Fibroblast of lung (primary cell): Measurements from ENCODE around the gene TSPYL4. TPM values are rescaled to one million over a fixed set of nuclear protein-coding genes. Genes with fewer than 3 reads are reported as not detected.
"Not testable (repeated sequence)": the region's sequence is repeated elsewhere in the genome, so short reads cannot be mapped to it uniquely, and the experiment has no call there.

Experiments used
- DNase-seq, 2 donors: peaks; one replicate each; pipeline versions ENCODE4 v3.0.0 to v3.0.0-alpha.2; 2010; ENCODE audit warnings: low read depth in 2 of 2
- H2AFZ ChIP-seq: 2 replicates; pipeline ENCODE4 v1.5.1; 2012; ENCODE audit warnings: low read length, control low read depth, inconsistent platforms
- H3K27ac ChIP-seq: 2 replicates; pipeline ENCODE4 v1.5.1; 2011; ENCODE audit warnings: low read length, control low read depth; ENCODE audit not compliant: insufficient read depth
- H3K27me3 ChIP-seq: 2 replicates; pipeline ENCODE4 v1.5.1; 2011; ENCODE audit warnings: mild to moderate bottlenecking, low read length; ENCODE audit not compliant: control insufficient read depth, insufficient read depth
- H3K36me3 ChIP-seq: 2 replicates; pipeline ENCODE4 v1.5.1; 2011; ENCODE audit warnings: low read length; ENCODE audit not compliant: control insufficient read depth, insufficient read depth
- H3K4me1 ChIP-seq: 2 replicates; pipeline ENCODE4 v1.5.1; 2011; ENCODE audit warnings: low read length; ENCODE audit not compliant: control insufficient read depth, insufficient read depth; ENCODE audit errors: extremely low read depth
- H3K4me2 ChIP-seq: 2 replicates; pipeline ENCODE4 v1.5.1; 2011; ENCODE audit warnings: low read length, control low read depth; ENCODE audit not compliant: insufficient read depth; ENCODE audit errors: extremely low read depth
- H3K4me3 ChIP-seq, 4 experiments: fragments of 200-600 bp in 1 of 4; sonication (generic) in 1 of 4; replicated peaks in 1 of 4; 2 replicates each; pipeline ENCODE4 v1.5.1; 2011 to 2016; ENCODE audit warnings: low read length in 4 of 4, low read depth in 3 of 4, mild to moderate bottlenecking in 3 of 4, control low read depth in 2 of 4, inconsistent platforms in 1 of 4, mixed read lengths in 1 of 4; ENCODE audit not compliant: insufficient read depth in 1 of 4; ENCODE audit errors: control extremely low read depth in 1 of 4
- H3K79me2 ChIP-seq: 2 replicates; pipeline ENCODE4 v1.5.1; 2012; ENCODE audit warnings: mild to moderate bottlenecking, low read length, inconsistent platforms; ENCODE audit not compliant: control insufficient read depth, insufficient read depth
- H3K9ac ChIP-seq: 2 replicates; pipeline ENCODE4 v1.5.1; 2011; ENCODE audit warnings: mild to moderate bottlenecking, low read length, control low read depth; ENCODE audit not compliant: insufficient read depth
- H3K9me3 ChIP-seq: 2 replicates; pipeline ENCODE4 v1.5.1; 2012; ENCODE audit warnings: low read depth, low read length; ENCODE audit not compliant: control insufficient read depth, insufficient read depth
- H4K20me1 ChIP-seq: 2 replicates; pipeline ENCODE4 v1.5.1; 2011; ENCODE audit warnings: low read length; ENCODE audit not compliant: control insufficient read depth, insufficient read depth; ENCODE audit errors: extremely low read depth
- EZH2 ChIP-seq: IDR thresholded peaks from 2 replicates; pipeline ENCODE4 v1.5.1; 2012; ENCODE audit warnings: low read length, control low read depth, mild to moderate bottlenecking; ENCODE audit errors: missing control alignments
- polyA plus RNA-seq, 2 donors: library from polyadenylated mRNA; depleted of rRNA in 1 of 2; stranded (reverse) in 1 of 2; unstranded in 1 of 2; fragments of >200 nt; gene quantifications; 2 replicates each; pipeline ENCODE4 v1.2.1, GENCODE V29; 2011 to 2012; ENCODE audit warnings: missing spikeins in 1 of 2
- total RNA-seq: library from RNA; depleted of rRNA; stranded (reverse); fragments of >200 nt; gene quantifications from 2 replicates; pipeline ENCODE4 v1.2.1, GENCODE V29; 2014
- TF ChIP-seq, protein P1 (sequence below), 2 donors: IDR thresholded peaks in 1 of 2; conservative IDR thresholded peaks in 1 of 2; 1 replicate in 1 of 2; 2 replicates in 1 of 2; pipeline ENCODE4 v1.5.1; 2011 to 2012; ENCODE audit warnings: low read length in 2 of 2, control low read depth in 1 of 2, inconsistent platforms in 1 of 2, low read depth in 1 of 2, mild to moderate bottlenecking in 1 of 2

Gene TSPYL4
- total and polyA plus RNA-seq, 2 donors (not counting 1 experiment from before 2014, with no cell fraction given), result 5.3 to 25.0 TPM

DNA sequence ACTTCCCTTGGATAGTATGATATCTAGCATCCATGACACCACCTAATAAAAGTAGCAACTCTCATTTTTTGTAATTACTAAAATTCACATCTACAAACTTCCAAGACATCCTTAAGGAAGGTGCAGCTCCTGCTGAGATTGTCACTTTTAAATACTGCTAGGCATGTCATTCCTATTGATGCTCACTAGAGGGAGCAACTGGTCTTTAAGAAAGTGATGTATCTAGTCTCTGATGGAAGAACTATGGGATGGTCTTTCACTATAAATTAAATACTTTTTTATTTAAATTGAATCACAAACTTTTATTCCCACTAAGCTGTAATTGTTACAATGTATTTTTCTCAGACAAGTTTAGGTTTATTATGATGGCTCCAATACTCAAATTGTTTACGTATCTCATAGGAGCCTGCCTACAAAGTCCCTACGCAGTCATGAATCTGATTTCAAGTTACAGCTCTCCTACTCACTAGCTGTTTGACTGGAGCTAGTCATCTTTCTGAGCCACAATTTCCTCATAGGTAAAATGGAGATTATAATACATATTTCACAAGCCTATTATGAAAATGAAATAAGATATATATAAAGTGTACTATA is 33.9 kb upstream of the TSPYL4 start:
- no peak for TF ChIP-seq EZH2
- TF ChIP-seq, protein P1, sequence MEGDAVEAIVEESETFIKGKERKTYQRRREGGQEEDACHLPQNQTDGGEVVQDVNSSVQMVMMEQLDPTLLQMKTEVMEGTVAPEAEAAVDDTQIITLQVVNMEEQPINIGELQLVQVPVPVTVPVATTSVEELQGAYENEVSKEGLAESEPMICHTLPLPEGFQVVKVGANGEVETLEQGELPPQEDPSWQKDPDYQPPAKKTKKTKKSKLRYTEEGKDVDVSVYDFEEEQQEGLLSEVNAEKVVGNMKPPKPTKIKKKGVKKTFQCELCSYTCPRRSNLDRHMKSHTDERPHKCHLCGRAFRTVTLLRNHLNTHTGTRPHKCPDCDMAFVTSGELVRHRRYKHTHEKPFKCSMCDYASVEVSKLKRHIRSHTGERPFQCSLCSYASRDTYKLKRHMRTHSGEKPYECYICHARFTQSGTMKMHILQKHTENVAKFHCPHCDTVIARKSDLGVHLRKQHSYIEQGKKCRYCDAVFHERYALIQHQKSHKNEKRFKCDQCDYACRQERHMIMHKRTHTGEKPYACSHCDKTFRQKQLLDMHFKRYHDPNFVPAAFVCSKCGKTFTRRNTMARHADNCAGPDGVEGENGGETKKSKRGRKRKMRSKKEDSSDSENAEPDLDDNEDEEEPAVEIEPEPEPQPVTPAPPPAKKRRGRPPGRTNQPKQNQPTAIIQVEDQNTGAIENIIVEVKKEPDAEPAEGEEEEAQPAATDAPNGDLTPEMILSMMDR (conservative IDR thresholded peaks at IDR 0.05 in 1 of 2, IDR thresholded peaks at IDR 0.05 in 1 of 2; ENCODE audit: low read depth in 1 of 2, low read length in 2 of 2), result peak; percentile 83 to 86
- H3K27me3 ChIP-seq, result no peaks in the 10 kb centered on the region
- no peaks in the 10 kb centered on the region for H3K9me3 ChIP-seq
- peaks cover 2% of the 10 kb centered on the region for H3K4me1 ChIP-seq
- no peaks in the 10 kb centered on the region for H4K20me1 ChIP-seq
- H3K9ac ChIP-seq, result no peak overlapping the region
- H2AFZ ChIP-seq, result no peak overlapping the region
- H3K4me3 ChIP-seq, result no peak overlapping the region
- H3K4me2 ChIP-seq, result no peak overlapping the region
- no peaks in the 10 kb centered on the region for H3K36me3 ChIP-seq
- no peaks in the 10 kb centered on the region for H3K79me2 ChIP-seq
- H3K27ac ChIP-seq, result no peak overlapping the region
- peak; percentile 59 to 79 for DNase-seq

DNA sequence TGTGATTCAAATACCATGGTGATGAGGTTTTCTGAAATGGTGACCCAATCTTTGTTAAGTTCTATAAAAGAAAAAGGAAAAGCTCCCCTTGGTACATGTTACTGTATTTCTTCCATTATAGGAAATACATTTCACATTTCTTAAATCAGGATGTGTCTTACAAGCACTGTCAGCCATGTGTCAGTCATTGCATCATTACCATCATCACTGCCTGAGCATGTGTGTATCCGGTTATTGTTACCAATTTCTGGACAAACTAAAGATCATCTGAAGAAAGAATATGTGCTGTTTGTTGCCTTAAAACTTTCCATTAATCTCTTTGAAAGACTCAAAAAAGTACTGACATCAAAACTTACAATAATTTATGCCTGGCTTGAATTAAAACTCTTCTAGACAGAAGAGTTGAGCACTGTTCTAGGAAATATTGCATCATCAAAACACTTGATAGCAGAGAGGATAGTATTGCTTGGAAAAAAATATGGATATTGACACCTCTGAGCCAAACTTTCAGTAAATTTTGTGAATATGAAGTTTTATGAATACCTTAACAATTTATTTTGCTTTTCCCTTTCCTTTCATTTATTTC is 33.0 kb upstream of the TSPYL4 start:
- H3K27me3 ChIP-seq, result no peaks in the 10 kb centered on the region
- no peak for DNase-seq
- H3K9ac ChIP-seq, result no peak overlapping the region
- no peaks in the 10 kb centered on the region for H3K4me1 ChIP-seq
- no peaks in the 10 kb centered on the region for H3K36me3 ChIP-seq
- TF ChIP-seq EZH2, result no peak
- TF ChIP-seq, protein P1 (conservative IDR thresholded peaks at IDR 0.05 in 1 of 2, IDR thresholded peaks at IDR 0.05 in 1 of 2; ENCODE audit: low read depth in 1 of 2, low read length in 2 of 2), result no peak
- no peak overlapping the region for H2AFZ ChIP-seq
- no peak overlapping the region for H3K4me3 ChIP-seq
- no peaks in the 10 kb centered on the region for H3K9me3 ChIP-seq
- H3K27ac ChIP-seq, result no peak overlapping the region
- H3K79me2 ChIP-seq, result no peaks in the 10 kb centered on the region
- no peaks in the 10 kb centered on the region for H4K20me1 ChIP-seq
- no peak overlapping the region for H3K4me2 ChIP-seq

DNA sequence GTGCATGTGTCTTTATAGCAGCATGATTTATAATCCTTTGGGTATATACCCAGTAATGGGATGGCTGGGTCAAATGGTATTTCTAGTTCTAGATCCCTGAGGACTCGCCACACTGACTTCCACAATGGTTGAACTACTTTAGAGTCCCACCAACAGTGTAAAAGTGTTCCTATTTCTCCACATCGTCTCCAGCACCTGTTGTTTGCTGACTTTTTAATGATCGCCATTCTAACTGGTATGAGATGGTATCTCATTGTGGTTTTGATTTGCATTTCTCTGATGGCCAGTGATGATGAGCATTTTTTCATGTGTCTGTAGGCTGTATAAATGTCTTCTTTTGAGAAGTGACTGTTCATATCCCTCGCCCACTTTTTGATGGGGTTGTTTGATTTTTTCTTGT is 31.1 kb upstream of the TSPYL4 start:
- not testable (repeated sequence) for H3K4me3 ChIP-seq, H2AFZ ChIP-seq, H3K27me3 ChIP-seq, H3K27ac ChIP-seq, H3K79me2 ChIP-seq, H3K9ac ChIP-seq, H3K36me3 ChIP-seq, H3K9me3 ChIP-seq, DNase-seq, H3K4me1 ChIP-seq, H4K20me1 ChIP-seq, H3K4me2 ChIP-seq
